GM23338 (cell line): Measurements from ENCODE around the gene CTCFL.

ENCODE experiments used
- CTCF ChIP-seq, 2 experiments: fragments of 200-600 bp in 1 of 2; sonication (generic) in 1 of 2; conservative IDR thresholded peaks; 2 replicates each; pipeline versions ENCODE4 v1.5.1 to v1.6.1; 2016 to 2017; ENCODE audit warnings: antibody characterized with exemption in 2 of 2, low read depth in 2 of 2, mild to moderate bottlenecking in 2 of 2, moderate library complexity in 1 of 2
- EZH2phosphoT487 ChIP-seq: fragments of 200-600 bp; sonication (generic); IDR thresholded peaks from one replicate; pipeline ENCODE4 v1.8.1; 2018; ENCODE audit warnings: antibody characterized with exemption; ENCODE audit not compliant: unreplicated experiment
- POLR2AphosphoS5 ChIP-seq: IDR thresholded peaks from 2 replicates; pipeline ENCODE4 v1.6.1; 2016; ENCODE audit warnings: antibody characterized with exemption, low read depth
- ZNF114 ChIP-seq: fragments of 250-450 bp; sonication (Bioruptor Pico); IDR thresholded peaks from 2 replicates; pipeline ENCODE4 v1.5.0; 2020; ENCODE audit warnings: mild to moderate bottlenecking, moderate library complexity

DNA sequence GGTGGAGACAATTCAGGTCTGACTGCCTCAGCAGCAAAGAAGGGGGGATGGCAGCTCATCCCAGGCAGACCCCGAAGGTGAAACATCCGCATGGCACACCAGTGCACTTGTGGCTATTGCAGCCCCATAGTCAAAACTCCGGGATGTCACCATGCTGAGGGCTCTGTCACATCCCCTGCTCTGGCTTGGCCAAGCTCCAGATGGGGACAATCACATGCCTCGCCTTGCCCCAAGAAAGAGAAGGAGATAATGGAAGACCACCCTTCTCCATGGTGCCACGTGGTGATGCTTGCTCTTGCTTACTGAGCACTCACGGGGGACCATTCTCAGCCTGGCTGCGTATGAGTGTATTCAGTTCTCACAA, 73.5 kb downstream of the CTCFL start:
- TF ChIP-seq CTCF (conservative IDR thresholded peaks at IDR 0.05; ENCODE audit: low read depth in 2 of 2) (no peak), POLR2AphosphoS5 (no peak), EZH2phosphoT487 (no peak), ZNF114 (CRISPR knock-in tag) (no peak)
